ENCODE measurements around the gene MED22.

The MED22 gene

GRCh38 chr9:133375724-133376654 lies 28.1 kb upstream of the MED22 start, which contains the start of the genes STKLD1 and SURF4:
TSS of gene STKLD1 (plus strand) at chr9:133376366. CDS start at chr9:133376474, 108 bp downstream.
TSS of gene SURF4 (minus strand) at chr9:133376060. CDS start at chr9:133375969, 91 bp downstream.
- peak; percentile 78 for ATAC-seq
- peak; percentile 97 for DNase-seq

DNA sequence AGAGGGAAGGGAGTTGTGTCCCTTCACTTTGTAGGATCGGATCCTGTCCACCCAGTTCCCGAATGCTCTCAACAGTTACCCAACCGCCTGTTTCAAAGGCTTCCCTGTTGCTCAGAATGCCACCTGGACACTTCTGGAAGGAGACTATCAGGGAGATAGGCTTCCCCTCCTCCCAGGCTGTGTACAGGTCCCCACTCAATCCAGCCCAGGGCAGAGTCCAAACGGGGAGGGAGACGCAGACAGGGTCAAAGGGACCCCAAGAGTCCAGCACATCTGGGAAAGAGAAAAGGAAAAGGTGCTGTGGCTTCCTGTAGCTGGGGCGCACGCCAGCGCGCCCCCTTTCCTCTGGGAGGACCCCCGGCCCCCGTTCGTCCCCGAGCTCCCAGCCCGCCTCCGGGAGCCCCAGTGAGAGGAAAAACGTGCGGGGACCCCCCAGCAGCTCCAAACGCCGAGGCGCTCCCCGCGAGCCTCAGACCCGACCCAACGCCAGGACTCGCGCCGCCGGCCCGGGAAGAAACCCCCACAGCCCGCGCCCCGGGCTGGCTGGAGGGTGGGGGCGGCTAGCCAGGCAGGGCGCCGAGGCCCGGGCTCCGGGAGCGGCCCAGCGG lies 27.3 kb upstream of the MED22 start:
- DNase-seq: peak; percentile 49
- ATAC-seq: no peak

- DNase-seq: no peak
- ATAC-seq: peak; percentile 5
These were observed 26.7 kb upstream of the MED22 start for GRCh38 chr9:133374612-133375115.

DNA sequence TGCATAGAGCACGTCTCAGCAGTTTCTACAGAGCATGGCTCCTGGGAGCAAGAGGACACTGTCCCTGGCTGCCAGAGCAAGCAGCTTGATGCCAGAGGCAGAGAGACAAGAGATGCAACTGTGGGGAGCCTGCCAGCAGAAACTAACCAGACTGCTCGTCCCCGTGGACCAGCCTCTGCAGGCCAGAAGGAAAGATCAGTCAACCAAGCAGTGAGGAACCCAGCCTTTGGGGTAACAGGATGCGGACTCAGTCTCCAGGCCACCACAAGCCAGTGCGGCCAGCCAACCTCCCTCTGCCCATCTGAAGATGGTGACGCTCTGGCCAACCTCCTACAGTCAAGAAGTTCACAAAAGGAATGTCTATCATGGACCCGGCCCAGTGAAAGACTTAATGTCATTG lies 24.2 kb upstream of the MED22 start:
- DNase-seq: no peak

DNA sequence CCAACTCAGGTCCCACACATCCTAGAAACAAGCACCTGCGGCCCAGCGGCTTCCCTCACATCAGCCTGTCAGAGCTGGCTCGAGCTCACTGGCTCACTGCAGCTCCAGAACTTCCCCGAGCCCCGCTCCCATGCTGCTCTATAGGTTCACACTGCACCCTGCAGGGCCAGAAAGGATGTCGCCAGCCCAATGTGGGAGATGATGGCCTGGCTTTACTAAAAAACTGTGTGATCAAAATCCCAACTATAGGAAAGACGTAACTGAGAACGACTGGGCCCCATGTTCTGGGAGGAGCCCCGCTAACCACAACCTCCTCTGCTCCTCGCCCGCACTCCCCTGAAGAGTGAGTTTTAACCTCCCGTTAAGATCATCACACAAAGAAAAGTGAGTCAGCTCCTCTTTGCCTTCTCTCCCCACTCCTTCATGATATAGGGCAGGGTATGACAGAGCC lies 23.4 kb upstream of the MED22 start:
- peak; percentile 81 for ATAC-seq
- DNase-seq: peak; percentile 78

More for the DNA sequence above, 24.2 kb upstream of the MED22 start:
- ATAC-seq: no peak

DNA sequence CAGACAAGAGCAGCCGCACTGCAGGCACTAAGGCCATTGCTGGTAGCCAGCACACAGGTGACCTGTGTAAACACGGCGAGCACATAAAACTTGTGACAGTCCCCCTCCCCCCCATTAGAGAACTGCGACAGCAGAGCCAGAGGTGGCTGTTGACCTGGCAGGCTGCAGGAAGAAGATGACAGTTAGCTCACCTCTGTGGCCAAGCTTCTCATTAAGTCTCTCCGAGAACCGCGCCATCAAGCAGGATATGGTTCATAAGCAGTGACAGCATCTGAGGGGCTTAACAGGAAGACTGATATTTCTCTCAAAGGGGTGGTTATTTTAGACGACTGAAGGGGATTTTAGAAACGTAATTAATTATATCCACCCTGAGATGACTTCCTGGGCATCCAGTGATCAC lies 22.8 kb upstream of the MED22 start:
- peak; percentile 46 for DNase-seq
- no peak for ATAC-seq

GRCh38 chr9:133369933-133370332 lies 22.0 kb upstream of the MED22 start:
- no peak for ATAC-seq
- no peak for DNase-seq

GRCh38 chr9:133369422-133369821 lies 21.5 kb upstream of the MED22 start:
- ATAC-seq: no peak

GRCh38 chr9:133368249-133368881 lies 20.4 kb upstream of the MED22 start:
- DNase-seq: no peak
- ATAC-seq: no peak

More at GRCh38 chr9:133369422-133369821, 21.5 kb upstream of the MED22 start:
- no peak for DNase-seq

- no peak for ATAC-seq
These were observed 19.8 kb upstream of the MED22 start for GRCh38 chr9:133367778-133368177.

DNA sequence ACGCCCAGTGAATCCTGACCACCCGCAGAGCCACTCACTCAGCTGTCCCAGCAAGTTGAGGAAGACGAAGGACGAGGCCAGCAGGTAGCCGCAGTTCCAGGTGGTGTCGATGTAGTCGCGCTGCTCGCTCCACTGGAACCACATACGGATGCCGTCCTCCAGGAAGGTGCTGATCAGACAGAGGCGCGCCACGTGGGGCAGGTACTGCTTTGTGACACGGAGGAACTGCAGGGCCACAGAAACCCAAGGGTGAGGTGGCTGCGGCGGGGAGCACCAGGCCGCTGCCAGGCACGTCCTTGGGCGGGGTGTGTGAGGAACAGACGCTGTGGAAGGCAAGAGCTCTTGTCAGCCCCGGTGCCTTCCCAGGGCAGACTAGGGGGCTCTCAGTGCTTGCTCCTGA lies 19.3 kb upstream of the MED22 start:
- ATAC-seq (no peak), DNase-seq (no peak)

More at GRCh38 chr9:133367778-133368177, 19.8 kb upstream of the MED22 start:
- DNase-seq: no peak

DNA sequence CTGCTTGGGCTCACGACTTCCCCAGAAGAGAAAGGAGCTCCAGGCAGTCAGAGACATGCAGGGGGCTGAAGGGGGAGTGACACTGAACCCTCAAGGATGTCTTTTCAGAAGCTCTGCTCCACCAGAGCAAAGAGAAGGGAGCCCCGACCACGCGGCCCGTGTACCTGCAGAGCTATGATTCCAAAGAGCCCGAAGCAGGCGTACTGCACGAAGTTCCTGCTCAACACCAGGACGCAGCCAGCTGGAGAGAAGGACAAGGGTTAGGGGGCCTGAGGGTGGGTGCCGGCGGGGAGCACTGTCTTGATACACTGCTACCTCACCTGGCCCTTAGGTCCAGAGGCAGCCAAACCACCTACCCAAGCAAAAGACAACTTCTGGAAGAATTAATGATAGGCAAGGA lies 18.5 kb upstream of the MED22 start:
- DNase-seq (no peak), ATAC-seq (no peak)

DNA sequence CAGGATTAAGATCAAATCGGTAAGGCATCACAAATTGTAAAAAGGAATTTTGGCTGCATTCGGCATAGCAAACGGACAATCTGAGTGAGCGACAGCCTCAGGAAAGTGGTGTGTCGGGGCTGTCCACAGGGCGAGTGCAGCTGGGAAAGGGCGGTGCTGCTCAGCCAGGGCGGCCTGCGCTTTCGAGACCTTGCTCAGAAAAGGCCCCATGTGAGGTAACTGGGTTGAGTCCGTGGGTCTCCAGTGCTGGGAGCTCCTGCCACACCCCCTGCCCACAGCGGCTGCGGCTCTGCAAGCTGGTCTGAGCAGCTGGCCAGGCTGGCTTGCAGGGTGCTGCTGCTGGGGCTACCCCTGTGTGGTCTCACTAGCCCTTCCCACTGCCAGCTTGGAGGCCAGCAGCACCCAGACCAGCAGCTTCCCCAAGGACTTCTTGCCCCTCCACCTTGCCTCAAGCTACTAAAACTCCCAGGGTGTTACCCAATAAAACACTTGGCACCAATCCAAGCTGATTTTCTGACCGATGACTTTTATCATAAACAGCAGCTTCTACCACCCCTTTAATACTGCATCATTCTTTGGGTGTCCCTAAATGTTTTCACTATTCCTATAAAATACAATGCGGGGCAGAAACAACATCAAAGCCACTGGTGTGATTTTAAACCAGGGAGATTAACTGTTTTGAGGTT lies 14.6 kb upstream of the MED22 start:
- no peak for DNase-seq

DNA sequence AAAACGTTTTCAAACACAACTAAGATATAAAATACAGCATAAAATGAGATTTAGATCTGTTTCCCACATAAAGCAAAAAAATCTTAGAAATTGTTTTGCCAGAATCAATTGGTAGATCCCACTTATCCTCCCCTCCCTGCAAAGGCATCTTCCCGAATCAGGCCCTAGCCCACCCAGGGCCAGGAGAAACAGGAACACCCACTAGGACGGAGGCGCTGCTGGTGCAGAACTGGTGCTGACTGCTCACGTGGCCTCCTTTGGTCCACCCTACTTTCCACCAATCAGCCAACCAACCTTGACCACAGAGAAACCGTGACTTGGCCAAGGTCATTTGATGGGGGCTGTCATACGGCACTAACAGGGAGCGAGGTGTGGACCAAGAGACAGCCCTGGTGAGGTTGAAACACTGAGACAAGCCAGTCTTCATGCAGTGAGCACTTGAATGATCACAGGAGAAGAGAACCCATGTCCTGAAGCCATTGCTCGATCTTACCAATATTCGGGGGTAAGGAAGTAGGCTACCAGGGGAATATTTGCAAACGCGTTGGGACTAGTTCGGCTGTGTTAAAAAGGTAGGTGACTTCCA lies 13.7 kb upstream of the MED22 start:
- DNase-seq (no peak), ATAC-seq (no peak)

More for the DNA sequence above, 14.6 kb upstream of the MED22 start:
- no peak for ATAC-seq

GRCh38 chr9:133360400-133361393 lies 12.8 kb upstream of the MED22 start:
- ATAC-seq (no peak), DNase-seq (no peak)

DNA sequence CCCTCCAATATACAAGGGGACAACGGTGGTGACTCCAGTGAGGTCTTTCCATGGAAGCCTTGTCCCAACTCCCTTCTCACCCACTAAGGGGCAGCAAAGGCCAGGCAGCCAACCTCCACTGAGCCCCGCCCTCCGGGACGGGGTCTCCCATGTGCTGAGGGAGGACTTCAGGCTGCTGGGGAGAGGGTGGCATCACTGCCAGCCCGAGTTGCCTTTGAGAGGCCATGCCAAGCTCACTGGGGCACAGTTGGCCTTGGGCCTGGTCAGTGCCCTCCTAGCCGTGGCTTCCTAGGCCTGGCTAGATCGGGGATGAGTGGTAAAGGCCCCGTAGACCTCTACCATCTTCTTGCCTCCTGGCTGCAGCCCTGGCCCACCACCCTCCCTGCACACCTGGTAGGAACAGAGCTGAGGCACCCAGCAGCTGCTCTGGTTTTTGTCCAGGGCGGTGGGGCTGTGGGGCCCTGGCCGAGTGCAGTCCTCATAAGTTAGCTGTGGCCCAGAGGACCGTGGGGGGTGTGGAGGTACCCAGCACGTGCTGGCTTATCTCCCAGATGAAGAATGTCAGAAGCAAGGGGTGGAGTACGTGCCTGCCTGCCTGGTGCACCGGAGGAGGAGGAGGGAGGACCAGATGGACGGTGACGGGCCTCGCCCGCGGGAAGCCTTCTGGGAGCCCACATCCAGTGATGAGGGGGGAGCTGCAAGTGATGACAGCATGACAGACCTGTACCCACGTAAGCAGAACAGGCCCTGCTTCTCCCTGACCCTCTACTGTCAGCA lies 11.7 kb upstream of the MED22 start:
- no peak for DNase-seq
- ATAC-seq: no peak

DNA sequence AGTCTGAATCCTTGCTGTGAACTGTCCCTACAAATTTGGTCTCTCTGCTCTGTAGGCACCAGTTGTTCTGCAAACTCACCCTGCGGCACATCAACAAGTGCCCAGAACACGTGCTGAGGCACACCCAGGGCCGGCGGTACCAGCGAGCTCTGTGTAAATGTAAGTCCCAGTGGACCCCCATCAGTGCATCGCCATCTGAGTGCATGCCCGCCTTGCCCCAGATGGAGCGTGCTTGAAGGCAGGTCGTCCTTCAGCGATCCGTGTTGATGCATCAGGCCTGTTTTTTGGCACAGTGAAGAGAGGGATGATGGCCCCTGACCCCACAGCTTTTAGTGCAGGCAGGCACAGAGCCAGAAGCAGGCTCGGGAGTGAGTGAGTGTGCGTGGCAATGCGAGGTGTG lies 9.7 kb upstream of the MED22 start:
- DNase-seq (no peak), ATAC-seq (no peak)

GRCh38 chr9:133356391-133357091 lies 8.6 kb upstream of the MED22 start, which contains the start of the genes SURF1 and SURF2:
TSS of gene SURF1 (minus strand) at chr9:133356487. CDS start at chr9:133356453, 34 bp downstream.
TSS of gene SURF2 (plus strand) at chr9:133356550. CDS start at chr9:133356593, 43 bp downstream.
- peak; percentile 75 for ATAC-seq

More at GRCh38 chr9:133356391-133357091, 8.6 kb upstream of the MED22 start, which contains the start of the genes SURF1 and SURF2:
- peak; percentile 94 for DNase-seq

Data from stimulated activated naive CD8-positive, alpha-beta T cell treated with anti-CD3 and anti-CD28 coated beads, Interleukin-15, Interleukin-2, amounts not matched to agents 100 U/mL and 50 U/mL, for 24 hours (primary cell).